Measurements from ENCODE around the gene EXOC3L1. TPM values are rescaled to one million over a fixed set of nuclear protein-coding genes. Genes with fewer than 3 reads are reported as not detected.

Gene EXOC3L1
- total and polyA plus RNA-seq, 2 of the 13 experiments (the other 11 are each of a cell fraction or from before 2014, with no cell fraction given): 0.12 TPM; not detected in 1

DNA sequence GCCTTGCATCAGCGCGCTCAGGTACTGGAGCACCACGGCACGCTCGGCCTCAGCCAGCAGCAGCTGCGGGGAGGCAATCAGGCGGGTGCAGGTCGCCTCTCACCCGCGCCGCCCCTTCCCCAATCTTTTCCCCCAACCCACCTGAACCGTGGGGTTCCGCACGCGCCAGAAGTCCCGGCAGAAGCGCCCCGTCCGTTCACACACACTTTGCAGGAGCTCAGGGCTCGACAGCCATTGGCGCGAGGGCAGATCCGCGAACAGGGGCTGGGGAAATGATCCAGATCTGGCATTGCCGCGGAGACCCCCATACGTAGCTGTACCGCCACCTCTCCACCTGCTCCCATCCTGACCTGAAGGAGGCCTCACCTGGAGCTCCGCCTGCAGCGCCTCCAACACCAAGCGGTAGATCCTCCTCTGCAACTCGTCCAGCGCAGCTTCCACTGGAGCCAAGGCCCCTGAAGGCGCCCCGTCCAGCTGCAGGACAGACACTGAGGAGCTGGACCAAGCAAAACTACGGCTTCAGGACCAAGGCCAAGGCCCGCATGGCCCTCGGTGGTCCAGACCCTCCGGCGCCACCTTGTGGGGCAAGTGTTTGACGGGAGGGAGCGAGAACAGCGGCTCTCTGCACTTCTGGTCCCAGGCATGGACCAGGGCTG lies 4.8 kb downstream of the EXOC3L1 start (continued):
- TF ChIP-seq ZNF205 (CRISPR knock-in tag; IDR thresholded peaks at IDR 0.05): peak; percentile 94
- TF ChIP-seq ELK4 (CRISPR knock-in tag; IDR thresholded peaks at IDR 0.05; ENCODE audit: borderline replicate concordance): peak; percentile 67; the same call in 1 of the 2 replicates
- peak; percentile 52 for TF ChIP-seq ZNF629 (CRISPR knock-in tag; conservative IDR thresholded peaks at IDR 0.05)
- TF ChIP-seq SMYD3 (CRISPR knock-in tag; IDR thresholded peaks at IDR 0.05): no peak
- TF ChIP-seq STAG1 (CRISPR knock-in tag; IDR thresholded peaks at IDR 0.05): peak; percentile 94
- TF ChIP-seq ZNF891 (CRISPR knock-in tag; IDR thresholded peaks at IDR 0.05): peak; percentile 94
- no peak for TF ChIP-seq RAD51 (IDR thresholded peaks at IDR 0.05; ENCODE audit: borderline replicate concordance)
- TF ChIP-seq SMAD3 (CRISPR knock-in tag; IDR thresholded peaks at IDR 0.05): peak; percentile 88; the same call in 1 of the 2 replicates
- peak; percentile 79; the same call in 1 of the 2 replicates for TF ChIP-seq RCOR2 (CRISPR knock-in tag; IDR thresholded peaks at IDR 0.05)
- 0 out of 2 replicates have a peak, but pooled peaks have one; percentile 26 for TF ChIP-seq RERE (CRISPR knock-in tag; IDR thresholded peaks at IDR 0.05; ENCODE audit: low read depth)
- peak; percentile 86; the same call in 1 of the 2 replicates for TF ChIP-seq ZNF780A (CRISPR knock-in tag; IDR thresholded peaks at IDR 0.05)
- TF ChIP-seq ZNF773 (CRISPR knock-in tag; IDR thresholded peaks at IDR 0.05; ENCODE audit: borderline replicate concordance): 0 out of 2 replicates have a peak, but pooled peaks have one; percentile 28
- TF ChIP-seq TOPORS (CRISPR knock-in tag; IDR thresholded peaks at IDR 0.05): no peak
- TF ChIP-seq YEATS4 (CRISPR knock-in tag; IDR thresholded peaks at IDR 0.05; ENCODE audit: borderline replicate concordance): peak; percentile 54; the same call in 1 of the 2 replicates
- no peak for TF ChIP-seq ZFAT (CRISPR knock-in tag; conservative IDR thresholded peaks at IDR 0.05)
- TF ChIP-seq REST (IDR thresholded peaks at IDR 0.05; ENCODE audit: borderline replicate concordance in 1 of 2, low read depth in 1 of 2, low read length in 2 of 2): peak in 1 of 2 experiments; percentile 99; a peak in 2 of 4 replicates
- TF ChIP-seq, protein P1, sequence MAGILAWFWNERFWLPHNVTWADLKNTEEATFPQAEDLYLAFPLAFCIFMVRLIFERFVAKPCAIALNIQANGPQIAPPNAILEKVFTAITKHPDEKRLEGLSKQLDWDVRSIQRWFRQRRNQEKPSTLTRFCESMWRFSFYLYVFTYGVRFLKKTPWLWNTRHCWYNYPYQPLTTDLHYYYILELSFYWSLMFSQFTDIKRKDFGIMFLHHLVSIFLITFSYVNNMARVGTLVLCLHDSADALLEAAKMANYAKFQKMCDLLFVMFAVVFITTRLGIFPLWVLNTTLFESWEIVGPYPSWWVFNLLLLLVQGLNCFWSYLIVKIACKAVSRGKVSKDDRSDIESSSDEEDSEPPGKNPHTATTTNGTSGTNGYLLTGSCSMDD (CRISPR knock-in tag; IDR thresholded peaks at IDR 0.05): peak; percentile 45; the same call in 1 of the 2 replicates
- TF ChIP-seq MAX (IDR thresholded peaks at IDR 0.05): peak; percentile 90

Measured in HepG2 (cell line).